ENCODE results near the gene BYSL.
"Not testable (repeated sequence)": the region's sequence is repeated elsewhere in the genome, so short reads cannot be mapped to it uniquely, and the experiment has no call there.

The BYSL gene

DNA sequence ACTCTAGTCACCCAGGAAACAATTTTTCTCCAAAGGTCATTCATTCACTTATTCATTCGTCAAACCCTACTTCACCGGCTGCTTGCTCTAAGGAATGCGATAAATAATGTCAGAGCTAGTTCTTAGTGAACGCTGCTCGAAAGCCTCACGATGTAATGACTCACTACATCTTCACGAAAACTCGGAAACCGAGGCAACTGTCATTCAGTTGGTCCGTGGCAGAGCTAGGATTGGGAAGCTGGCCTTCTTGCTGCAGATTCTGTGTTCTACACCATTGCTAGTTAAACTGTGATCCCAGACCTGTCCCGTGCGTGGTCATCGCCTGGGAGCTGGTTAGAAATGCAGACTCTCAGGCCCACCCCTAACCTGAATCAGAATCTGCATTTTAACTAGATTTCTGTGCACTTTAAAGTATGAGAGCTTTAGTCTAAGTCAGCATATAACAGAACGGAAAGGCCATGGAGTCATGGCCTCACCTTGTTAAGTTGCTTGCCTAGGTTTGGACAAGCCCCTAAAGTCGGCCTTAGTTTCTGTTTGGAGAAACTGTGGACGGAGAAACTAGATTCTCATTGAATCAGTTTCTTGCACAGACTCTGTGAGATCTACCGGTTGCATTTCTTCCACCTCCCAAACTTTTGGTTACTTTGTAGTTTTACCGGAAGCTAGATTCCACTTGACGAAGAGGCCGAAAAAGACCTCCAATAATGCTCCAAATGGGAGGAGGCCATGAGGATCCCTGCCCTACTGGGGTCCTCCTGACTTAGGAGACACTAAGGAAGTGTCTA, 21.0 kb downstream of the BYSL start:
- DNase-seq (ENCODE audit: low read depth in 2 of 2), result no peak

DNA sequence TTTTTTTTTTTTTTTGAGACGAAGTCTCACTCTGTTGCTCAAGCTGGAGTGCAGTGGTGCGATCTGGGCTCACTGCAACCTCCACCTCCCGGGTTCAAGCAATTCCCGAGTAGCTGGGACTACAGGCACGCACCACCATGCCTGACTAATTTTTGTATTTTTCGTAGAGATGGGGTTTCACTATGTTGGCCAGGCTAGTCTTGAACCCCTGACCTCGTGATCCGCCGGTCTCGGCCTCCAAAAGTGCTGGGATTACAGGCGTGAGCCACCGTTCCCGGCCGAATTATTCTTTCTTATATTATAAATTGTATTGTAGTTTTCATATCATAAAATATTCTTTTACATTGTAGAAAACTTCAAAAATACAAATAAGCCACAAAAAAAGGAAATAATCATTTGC, 21.6 kb downstream of the BYSL start:
- DNase-seq (ENCODE audit: low read depth in 2 of 2), result not testable (repeated sequence)

GRCh38 chr6:41943456-41943855, 22.2 kb downstream of the BYSL start:
- no peak for DNase-seq (ENCODE audit: low read depth in 2 of 2)

GRCh38 chr6:41947581-41948220, 26.4 kb downstream of the BYSL start:
- DNase-seq (ENCODE audit: low read depth in 2 of 2), result no peak

DNA sequence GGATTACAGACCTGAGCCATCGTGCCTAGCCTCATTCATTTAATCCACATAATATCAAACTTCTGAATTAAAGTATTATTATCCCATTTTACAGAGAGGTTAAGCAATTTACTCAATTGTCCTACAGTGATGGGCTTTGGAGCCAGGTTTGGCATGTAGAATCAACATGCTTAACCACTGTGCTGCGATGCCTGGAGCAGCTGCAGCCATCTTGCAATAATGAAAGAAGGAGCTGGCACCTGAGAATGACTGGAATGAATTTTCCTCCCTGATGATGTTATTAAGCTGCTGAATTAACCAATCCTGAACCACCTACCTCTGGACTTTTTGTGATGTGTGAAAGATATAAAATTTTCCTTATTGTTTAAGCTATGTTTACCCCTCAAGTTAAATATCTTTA, 33.4 kb downstream of the BYSL start:
- no peak for DNase-seq (ENCODE audit: low read depth in 2 of 2)

- DNase-seq (ENCODE audit: low read depth in 2 of 2), result no peak
These were observed 34.1 kb downstream of the BYSL start for GRCh38 chr6:41955412-41955811.

GRCh38 chr6:41957117-41957516, 35.8 kb downstream of the BYSL start:
- DNase-seq (ENCODE audit: low read depth in 2 of 2), result no peak

DNA sequence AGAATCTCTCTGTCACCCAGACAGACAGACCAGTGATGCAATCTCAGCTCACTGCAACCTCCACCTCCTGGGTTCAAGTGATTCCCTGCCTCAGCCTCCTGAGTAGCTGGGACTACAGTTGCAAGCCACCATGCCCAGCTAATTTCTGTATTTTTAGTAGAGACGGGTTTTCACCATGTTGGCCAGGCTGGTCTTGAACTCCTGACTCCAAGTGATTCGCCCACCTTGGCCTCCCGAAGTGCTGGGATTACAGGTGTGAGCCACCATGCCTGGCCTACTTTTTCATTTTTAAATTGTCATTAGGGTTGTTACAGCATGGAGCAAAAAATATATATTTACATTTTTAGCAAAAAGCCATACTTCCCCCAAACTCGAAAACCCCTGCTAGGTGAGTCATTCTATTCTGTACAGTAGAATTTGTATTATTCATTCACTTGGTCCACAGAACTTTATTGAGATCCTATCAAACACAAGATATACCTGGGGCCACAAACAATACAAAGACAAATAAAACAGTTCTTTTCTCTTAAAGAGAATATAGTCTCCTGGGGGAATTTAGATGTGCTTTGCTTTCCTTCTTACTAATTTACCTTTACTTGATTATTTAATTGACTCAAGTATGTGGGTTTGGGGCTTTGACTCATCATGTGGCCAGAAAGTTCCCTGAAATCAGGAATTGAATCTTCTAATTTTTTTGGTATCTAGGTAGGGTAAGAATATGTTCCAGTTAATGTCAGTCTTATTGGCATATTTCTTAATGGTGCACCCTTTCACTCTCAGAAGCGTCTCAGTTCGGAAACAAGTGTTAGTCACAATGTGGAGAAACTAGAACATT, 36.9 kb downstream of the BYSL start:
- no peak for DNase-seq (ENCODE audit: low read depth in 2 of 2)

DNA sequence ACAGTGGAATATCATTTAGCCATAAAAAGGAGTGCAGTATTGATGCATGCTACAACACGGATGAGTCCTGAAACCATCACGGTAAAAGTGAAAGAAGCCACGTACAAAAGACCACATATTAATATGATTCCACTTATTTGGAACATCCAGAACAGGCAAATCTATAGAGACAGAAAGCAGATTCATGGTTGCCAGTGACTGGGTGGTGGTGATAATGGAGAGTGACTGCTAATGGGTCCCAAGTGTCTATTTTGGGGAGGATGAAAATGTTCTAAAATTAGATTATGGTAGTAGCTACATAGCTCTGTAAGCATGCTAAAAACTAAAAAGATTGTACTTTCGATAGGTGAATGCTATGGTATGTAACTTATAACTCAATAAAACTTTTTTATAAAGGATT, 38.7 kb downstream of the BYSL start:
- no peak for DNase-seq (ENCODE audit: low read depth in 2 of 2)

DNA sequence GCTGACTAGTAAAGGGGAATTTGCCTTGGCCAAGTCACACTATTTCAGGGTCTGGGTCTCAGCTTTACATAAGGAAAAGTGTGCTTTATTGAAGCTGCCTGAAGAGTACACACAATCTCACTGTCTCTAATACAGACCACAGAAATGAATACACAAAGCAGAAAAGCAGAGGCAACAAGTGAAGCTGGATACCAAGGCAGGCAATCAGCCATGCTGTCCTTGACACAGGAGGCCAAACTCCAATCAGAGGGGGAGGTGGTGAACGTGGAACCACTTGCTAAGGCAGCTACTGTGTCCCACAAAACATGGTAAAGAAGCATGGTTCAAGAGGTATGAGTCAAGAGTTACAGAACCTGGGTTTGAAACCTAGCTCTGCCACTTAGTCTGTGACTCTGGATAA, 42.1 kb downstream of the BYSL start:
- no peak for DNase-seq (ENCODE audit: low read depth in 2 of 2)

- DNase-seq (ENCODE audit: low read depth in 2 of 2), result no peak
These were observed 43.0 kb downstream of the BYSL start for GRCh38 chr6:41964201-41964887.

GRCh38 chr6:41965429-41966213, 44.3 kb downstream of the BYSL start:
- no peak for DNase-seq (ENCODE audit: low read depth in 2 of 2)

GRCh38 chr6:41966214-41966920, 45.1 kb downstream of the BYSL start:
- no peak for DNase-seq (ENCODE audit: low read depth in 2 of 2)

DNA sequence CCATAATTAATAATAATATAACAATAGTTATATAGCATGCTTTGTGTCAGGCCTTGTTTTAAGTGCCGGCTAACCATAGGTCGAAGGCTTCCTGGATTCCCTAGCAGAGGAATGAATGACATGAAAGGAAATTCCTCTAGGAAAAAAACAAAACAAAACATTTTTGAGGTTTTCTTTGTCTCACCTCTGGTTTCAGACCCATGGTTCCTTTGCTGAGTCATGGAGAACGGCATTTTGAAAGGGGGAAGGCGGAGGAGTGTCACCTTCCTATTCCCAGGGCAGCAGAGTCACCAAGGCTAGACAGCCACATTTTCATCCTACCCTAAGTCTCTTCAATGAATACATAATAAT, 45.6 kb downstream of the BYSL start:
- DNase-seq (ENCODE audit: low read depth in 2 of 2), result no peak

GRCh38 chr6:41967312-41968287, 46.3 kb downstream of the BYSL start:
- no peak for DNase-seq (ENCODE audit: low read depth in 2 of 2)

DNA sequence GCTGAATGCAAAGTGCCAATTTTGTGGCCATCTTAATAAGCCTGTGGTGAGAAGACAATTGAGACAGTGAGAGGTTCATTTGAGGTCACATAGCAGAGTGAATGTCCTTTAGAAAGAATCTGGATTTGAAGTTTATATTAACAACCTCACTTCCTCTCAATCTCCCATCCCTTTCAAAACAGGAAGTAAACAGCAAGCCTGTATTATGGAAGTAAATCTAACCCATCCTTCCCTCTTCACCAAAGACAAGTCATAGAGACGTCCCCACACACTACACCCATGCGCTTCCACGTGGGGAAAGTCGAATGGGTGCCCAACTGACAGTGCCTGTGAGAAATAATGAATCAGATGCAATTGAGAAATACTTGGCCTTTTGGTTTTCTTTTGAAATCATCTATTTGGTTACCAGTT, 49.1 kb downstream of the BYSL start:
- no peak for DNase-seq (ENCODE audit: low read depth in 2 of 2)

- DNase-seq (ENCODE audit: low read depth in 2 of 2), result no peak
These were observed 51.5 kb downstream of the BYSL start for GRCh38 chr6:41972826-41973225.

GRCh38 chr6:41974281-41974825, 53.1 kb downstream of the BYSL start:
- DNase-seq (ENCODE audit: low read depth in 2 of 2), result no peak

DNA sequence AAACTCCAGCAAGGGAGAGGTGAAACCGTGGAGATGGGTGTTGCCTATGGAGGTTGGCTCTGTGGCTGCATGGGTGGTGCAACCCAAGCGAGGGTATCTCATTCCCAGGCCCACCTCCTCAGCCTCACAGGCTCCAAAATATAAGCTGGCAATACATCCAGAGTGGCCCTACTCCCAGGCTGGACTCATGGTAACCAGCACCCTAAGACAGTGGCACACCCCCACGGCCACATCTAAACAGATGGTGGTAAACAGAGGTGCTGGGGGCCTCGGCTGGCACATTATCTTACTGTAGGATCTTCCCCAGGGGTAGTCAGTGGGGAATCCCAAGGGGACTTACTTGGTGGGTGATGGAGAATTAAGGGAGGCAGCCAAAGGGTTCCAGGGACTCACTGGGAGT, 54.0 kb downstream of the BYSL start:
- no peak for DNase-seq (ENCODE audit: low read depth in 2 of 2)
